NCI-H2029 treated with DMSO at 0.1 percent for 48 hours (cell line): ENCODE data around the gene ARID1B.
"Not testable (repeated sequence)": the region's sequence is repeated elsewhere in the genome, so short reads cannot be mapped to it uniquely, and the experiment has no call there.

Experiments
- DNase-seq: peaks from one replicate; lab custom pipeline; 2025; lab: John Stamatoyannopoulos, UW

Gene ARID1B

DNA sequence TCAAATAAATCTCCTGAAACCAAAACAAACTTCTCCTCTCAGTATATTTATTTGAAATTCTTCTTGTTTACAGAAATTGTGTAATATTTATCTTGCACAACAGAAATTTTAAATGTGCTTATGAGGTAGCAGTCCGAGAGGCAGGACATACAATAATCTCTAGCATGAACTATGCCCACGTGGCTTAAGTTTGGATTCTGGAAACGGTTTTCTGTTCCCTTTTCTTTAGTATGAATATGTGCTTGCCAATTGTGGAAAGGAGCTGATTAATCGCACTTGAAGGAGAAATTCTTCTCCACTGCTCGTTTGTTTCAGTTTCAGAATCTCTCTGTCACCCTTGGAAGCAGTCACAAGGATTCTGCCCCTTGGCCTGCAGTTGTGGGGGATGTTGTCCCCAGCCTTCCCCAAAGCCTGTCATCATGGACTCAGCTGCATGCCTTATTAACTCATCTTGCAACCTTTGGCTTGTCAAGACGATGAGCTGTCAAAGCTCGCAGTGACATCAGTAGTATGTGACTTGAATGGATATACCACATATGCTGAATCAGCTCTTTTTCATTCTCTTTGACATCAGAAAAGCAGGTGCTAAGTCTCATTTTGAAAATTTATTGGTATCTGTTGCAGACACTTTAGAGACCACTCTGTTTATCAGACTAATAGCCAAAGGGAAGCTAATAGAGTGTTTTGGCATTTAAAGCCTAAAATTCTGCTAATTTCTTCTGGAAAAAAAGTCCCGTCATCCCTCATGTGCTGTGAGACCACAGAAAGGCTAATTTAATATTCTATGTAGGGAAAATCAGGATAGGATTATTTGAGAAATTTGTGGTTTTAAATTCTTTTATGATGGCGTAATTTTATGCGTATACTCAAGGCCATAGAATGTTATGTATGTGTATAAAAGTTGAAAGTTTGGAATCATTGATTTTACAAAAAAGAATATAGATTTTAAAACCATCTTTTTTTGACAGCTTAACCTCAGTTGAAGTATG is 186.8 kb downstream of the ARID1B start:
- no peak for DNase-seq

GRCh38 chr6:156967852-156968251 is 190.7 kb downstream of the ARID1B start:
- DNase-seq, result no peak

DNA sequence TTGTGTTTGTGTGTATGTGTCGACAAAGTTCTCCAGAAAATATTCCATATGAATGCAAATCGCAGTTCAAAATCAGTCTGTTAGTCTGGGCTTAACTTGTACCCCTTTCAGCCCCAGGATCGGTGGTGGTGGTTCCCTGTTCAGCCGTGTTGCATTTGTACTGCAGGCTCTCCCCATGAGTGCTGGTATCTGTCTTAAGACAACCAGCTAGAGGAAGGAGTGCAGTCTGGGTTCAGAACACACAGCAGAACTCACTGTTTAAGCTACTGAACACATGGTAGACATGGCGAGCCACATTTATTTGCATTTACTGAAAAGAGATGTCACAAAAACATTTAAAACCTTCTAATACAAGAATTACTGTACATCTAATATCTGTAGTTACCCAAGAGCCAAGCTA is 192.1 kb downstream of the ARID1B start:
- DNase-seq, result no peak

- DNase-seq, result no peak
These were observed 193.5 kb downstream of the ARID1B start for GRCh38 chr6:156970595-156971112.

DNA sequence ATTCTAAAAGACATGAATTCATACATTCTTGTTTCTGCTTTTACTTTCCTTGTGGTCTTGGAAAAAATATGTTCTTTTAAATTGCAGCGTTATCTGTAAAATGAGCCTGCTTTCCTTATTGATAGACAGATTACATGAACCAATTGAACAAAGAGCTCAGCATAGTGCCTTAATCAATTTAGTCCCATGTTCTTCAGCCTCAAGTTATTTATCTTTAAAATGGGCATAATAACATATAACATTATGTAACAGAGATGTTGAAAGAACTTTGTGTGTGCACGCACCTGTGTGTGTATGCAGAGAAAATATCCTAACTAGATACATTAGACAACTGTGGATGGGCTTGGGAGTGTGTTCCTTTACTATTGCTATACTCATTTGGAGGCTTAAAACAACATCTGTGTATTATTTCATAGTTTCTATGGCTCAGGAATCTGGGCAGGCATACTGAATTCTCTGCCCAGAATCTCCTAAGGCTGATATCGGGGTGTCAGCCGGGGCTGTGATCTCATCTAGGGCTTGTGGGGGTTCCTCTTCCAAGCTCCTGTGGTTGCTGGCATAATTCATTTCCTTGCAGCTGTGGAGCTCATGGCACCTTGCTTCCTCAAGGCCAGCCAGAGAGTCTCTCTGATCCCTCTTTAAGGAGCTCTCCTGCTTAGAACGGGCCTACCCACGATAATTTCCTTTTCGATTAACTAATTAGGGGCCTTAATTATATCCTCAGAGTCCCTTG is 194.1 kb downstream of the ARID1B start:
- DNase-seq, result no peak

DNA sequence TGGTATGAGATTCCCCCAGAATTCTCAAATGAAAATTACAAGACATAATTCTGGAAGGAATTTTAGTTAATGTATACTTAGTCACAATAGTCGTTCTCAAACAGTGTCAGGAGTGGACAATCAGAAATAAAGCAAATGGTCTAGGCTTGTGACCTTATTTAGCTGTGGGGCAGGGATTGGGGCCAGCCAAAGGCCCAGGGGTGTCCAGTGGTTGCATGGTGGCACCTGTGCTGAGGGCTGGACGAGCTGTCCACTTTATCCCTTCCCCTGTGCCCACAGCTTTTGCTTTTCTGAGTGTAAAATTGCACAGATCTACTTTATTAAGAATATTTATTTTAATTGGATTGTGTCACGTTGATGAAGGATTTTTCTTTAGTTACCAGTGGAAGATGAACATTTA is 195.0 kb downstream of the ARID1B start:
- DNase-seq, result no peak

DNA sequence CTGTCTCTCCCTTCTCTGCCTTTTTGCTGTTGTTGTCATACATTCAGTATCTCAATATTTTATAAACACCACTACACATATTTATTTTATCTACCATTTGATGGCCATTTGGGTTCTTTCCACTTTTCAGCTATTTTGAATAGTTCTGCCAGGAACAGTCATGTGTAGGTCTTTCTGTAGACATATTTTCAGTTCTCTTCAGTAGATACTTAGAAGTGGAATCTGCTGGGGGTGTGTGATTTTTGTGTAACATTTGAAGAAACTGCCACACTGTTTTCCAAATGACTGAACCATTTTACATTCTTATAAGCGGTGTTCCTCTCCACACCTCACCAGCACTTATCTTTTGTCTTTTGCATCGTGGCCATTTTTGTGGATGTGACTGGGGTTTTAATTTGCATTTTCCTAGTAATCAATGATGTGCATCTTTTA is 197.7 kb downstream of the ARID1B start:
- DNase-seq, result no peak

GRCh38 chr6:156975414-156975813 is 198.2 kb downstream of the ARID1B start:
- no peak for DNase-seq

DNA sequence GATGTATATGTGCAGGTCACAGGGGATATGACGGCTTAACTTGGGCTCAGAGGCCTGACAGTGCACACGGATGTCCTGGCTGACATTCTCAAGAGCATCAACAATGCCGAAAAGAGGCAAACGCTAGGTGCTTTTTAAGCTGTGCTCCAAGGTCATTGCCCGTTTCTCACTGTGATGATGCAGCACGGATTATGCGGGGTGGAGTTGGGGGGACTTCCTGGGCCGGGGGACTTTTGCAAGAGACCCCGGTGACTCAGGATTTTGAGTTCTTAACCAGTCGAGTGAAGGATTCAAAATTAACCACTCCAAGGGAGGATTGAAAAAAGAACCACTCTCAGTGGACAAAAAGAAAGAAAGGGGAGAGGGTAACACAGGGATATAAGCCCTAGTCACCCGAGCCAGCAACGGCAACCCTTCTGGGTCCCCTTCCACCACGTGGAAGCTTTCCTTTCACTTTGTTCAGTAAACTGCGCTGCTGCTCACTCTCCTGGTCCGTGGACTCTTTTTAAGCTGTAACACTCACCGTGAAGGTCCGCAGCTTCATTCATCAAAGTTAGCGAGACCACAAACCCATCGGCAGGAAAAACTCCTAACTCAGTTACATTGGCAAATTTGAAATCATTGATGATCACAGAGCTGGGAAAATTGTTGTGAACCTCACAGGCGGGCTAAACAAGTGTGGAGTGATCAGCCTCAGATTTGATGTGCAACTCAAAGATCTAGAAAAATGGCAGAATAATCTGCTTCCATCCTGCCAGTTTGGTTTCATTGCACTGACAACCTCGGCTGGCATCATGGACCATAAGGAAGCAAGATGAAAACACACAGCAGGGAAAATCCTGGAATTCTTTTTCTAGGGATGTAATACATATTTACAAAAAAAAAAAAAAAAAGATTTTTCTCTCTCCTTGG is 199.3 kb downstream of the ARID1B start:
- DNase-seq, result peak; percentile 30

DNA sequence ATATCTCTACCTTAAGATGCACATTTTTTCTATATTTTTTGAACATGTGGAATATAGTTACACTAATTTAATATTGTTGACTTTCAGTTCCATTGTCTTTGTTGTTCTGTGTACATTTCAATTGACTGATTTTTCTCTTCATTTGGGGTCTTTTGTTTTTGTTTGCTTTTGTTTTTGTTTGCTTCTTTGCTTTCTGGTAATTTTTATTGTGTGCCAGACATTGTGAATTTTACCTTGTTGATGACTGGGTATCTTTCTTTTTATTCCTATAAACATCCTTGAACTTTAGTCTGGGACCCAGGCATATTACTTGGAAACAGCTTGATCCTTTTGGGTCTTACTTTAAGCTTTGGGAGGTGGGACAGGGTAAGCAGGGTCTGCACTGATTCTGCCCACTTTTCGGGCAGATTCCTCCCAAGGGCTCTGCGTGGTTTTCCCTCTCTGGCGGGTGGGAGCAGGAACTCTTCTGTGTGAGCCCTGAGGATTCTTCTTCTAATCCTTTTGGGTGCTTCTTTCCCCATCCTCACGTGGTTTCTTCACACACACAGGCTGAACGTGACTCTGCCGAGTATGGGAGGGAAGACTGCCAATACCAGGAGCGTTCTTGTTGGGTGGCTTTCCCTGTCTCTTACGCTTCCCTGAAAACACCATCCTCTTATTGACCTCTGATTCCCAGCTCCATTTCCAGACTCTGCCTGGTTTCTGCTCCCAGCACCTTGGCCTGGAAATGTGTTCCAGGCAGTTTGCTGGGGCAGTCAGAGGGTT is 200.5 kb downstream of the ARID1B start:
- DNase-seq, result peak; percentile 78

DNA sequence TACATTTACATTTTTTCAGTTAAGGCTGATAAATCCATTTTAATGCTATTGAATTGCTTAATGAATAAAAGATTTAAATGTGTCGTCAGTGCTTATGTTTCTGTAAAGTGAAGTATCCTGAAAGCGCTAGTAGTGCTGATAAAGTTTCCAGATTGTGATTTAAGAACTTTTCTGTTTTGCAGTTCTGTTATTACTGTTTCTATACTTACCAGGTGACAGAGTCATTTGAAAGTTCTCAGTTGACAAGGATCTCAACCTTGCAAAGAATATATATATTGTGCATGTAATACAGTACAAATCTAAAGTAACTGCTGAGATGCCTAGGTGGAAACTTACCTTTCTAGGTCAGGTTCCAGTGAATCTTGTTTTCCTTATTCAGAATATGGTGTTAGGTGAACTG is 201.8 kb downstream of the ARID1B start:
- no peak for DNase-seq

DNA sequence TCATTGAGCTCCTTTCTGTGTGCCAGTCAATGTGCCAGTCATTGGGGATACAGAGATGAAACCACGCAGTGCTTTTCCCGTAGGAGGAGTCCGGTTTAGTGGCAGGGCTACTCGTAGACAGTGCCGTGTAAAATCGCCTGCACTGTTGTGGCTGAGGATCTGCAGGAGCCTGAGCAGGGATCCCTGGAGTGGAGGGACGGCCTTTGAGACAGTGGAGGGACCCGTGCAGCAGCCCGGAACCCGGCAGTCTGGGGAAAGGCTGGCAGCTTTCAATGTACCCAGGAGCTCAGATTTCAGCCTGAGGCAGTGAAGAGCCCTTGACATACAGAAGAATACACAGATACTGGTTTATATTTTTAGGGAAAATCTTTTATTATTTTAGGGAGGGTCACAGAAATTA is 203.3 kb downstream of the ARID1B start:
- DNase-seq, result peak; percentile 87

- DNase-seq, result no peak
These were observed 203.8 kb downstream of the ARID1B start for GRCh38 chr6:156980948-156981347.

DNA sequence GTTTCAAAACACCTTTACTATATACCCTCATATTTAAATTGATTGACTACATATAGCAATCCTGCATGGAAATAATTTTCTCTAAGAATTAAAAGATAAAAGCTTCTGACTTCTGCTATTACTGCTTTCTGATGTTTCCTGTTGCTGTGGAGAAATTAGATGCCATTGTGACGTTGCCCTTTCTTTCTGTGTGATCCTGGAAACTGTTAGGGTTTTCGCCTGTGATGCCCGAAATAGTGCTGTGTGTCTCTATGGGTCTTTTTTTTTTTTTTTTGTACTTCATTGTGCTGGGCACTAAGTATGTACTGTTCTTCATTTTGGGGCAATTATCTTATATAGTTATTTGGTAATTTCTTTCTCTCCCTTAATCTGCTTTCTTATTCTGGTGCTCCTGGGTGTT is 205.0 kb downstream of the ARID1B start:
- no peak for DNase-seq

GRCh38 chr6:156982864-156983263 is 205.7 kb downstream of the ARID1B start:
- DNase-seq, result not testable (repeated sequence)

DNA sequence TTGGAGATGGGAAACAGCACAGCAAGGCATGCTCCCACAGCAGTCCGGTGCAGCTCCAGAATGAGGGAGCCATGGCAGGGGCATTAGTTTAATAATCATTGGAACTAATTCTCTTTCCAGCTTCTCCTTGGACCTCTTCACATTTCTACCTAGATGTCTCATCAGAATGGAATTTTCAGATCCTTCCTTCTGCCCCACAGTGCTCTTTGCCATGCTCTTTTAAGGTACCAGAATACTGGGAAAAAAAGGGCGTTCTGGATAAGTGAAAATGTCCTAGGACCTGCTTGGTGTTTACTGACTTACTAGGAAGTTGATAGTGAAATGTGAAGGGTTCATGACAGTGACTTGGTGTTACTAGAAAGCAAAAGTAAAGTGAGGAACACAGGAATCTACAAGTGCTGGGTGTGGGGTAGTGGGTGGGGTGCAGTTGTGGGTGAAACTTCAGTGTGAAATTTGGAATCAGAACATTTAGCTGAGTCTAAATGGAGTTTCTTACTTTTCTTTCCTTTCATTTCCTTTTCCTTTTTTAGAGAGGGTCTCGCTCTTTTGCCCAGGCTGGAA is 207.1 kb downstream of the ARID1B start:
- DNase-seq, result no peak

DNA sequence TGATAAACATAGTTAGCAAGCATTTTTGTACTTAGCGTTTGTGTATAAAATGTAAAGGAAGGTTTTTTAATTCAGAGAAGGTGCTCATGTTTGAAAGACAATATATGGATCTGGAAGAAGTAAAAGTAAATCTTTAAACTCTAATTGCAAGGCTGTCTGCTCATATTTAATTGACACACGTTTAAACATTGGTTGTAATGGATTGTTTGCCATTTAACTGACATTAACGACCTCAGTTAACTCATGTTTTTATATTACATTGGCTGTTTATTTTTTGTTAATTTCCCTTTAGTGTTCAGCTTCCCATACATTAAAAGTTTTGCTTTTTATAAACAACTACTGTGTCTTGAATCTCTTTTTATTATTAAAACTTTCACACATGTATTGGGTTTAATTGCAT is 208.1 kb downstream of the ARID1B start:
- no peak for DNase-seq

- peak; percentile 23 for DNase-seq
These were observed 211.3 kb downstream of the ARID1B start for GRCh38 chr6:156988276-156989158.

- DNase-seq, result no peak
These were observed 212.1 kb downstream of the ARID1B start for GRCh38 chr6:156989159-156989806.
